KMS-11 (cell line): ENCODE results near the gene HAPLN3.

Experiments used
- H2AFZ ChIP-seq: fragments of 200-600 bp; sonication (generic); 2 replicates; pipeline ENCODE4 v1.6.1; 2016; ENCODE audit warnings: antibody characterized with exemption, mixed run types, low read depth
- H3K27ac ChIP-seq: fragments of 200-600 bp; sonication (generic); 2 replicates; pipeline ENCODE4 v1.6.1; 2016; ENCODE audit warnings: mild to moderate bottlenecking, mixed run types
- H3K27me3 ChIP-seq: fragments of 200-600 bp; sonication (generic); 2 replicates; pipeline ENCODE4 v1.6.1; 2017; ENCODE audit warnings: mild to moderate bottlenecking, low read depth, mixed run types, moderate library complexity; ENCODE audit not compliant: insufficient read depth
- H3K36me3 ChIP-seq: fragments of 200-600 bp; sonication (generic); 2 replicates; pipeline ENCODE4 v1.6.1; 2017; ENCODE audit warnings: mild to moderate bottlenecking, mixed run types; ENCODE audit not compliant: insufficient read depth
- H3K4me1 ChIP-seq: fragments of 200-600 bp; sonication (generic); 2 replicates; pipeline ENCODE4 v1.6.1; 2016; ENCODE audit warnings: mild to moderate bottlenecking, low read depth, mixed run types; ENCODE audit not compliant: poor library complexity, severe bottlenecking
- H3K4me2 ChIP-seq: fragments of 200-600 bp; sonication (generic); 2 replicates; pipeline ENCODE4 v1.7.0; 2016; ENCODE audit warnings: mild to moderate bottlenecking, mixed run types
- H3K4me3 ChIP-seq: fragments of 200-600 bp; sonication (generic); IDR thresholded peaks from 2 replicates; pipeline ENCODE4 v1.6.1; 2017; ENCODE audit warnings: low read depth, low read length, mixed read lengths; ENCODE audit not compliant: insufficient read depth
- H3K79me2 ChIP-seq: fragments of 200-600 bp; sonication (generic); 2 replicates; pipeline ENCODE4 v1.6.1; 2016; ENCODE audit warnings: low read depth, mixed run types; ENCODE audit not compliant: insufficient read depth
- H3K9ac ChIP-seq: fragments of 200-600 bp; sonication (generic); 2 replicates; pipeline ENCODE4 v1.6.1; 2016; ENCODE audit warnings: mild to moderate bottlenecking, mixed run types
- H4K20me1 ChIP-seq: fragments of 200-600 bp; sonication (generic); 2 replicates; pipeline ENCODE4 v1.6.1; 2016; ENCODE audit warnings: mild to moderate bottlenecking, mixed run types; ENCODE audit not compliant: insufficient read depth
- TF ChIP-seq, protein P1 (sequence below): fragments of 200-600 bp; sonication (generic); conservative IDR thresholded peaks from 2 replicates; pipeline ENCODE4 v1.6.1; 2017; ENCODE audit warnings: low read depth, mild to moderate bottlenecking, antibody characterized with exemption, low read length, moderate library complexity, mixed read lengths

HAPLN3 gene

DNA sequence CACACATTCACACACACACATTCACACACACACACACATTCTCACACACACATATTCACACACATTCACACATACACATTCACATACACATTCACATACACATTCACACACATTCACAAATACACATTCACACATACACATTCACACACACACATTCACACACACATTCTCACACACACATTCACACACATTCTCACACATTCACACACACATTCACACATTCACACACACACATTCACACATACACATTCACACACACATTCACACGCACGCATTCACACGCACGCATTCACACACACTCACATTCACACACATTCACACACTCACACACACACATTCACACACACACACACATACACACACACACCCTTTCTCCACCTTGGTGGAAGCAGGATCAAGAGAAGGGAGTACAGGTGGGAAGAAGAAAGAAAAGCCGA is 5.7 kb upstream of the HAPLN3 start:
- Histone ChIP-seq H3K4me3 (no peak overlapping the region), H3K9ac (no peak overlapping the region), H3K36me3 (no peaks in the 10 kb centered on the region), H3K27ac (no peak overlapping the region), H3K27me3 (no peaks in the 10 kb centered on the region), H3K4me1 (peaks cover 17% of the 10 kb centered on the region), H2AFZ (no peak overlapping the region), H4K20me1 (no peaks in the 10 kb centered on the region), H3K79me2 (no peaks in the 10 kb centered on the region), H3K4me2 (no peak overlapping the region)
- TF ChIP-seq, protein P1, sequence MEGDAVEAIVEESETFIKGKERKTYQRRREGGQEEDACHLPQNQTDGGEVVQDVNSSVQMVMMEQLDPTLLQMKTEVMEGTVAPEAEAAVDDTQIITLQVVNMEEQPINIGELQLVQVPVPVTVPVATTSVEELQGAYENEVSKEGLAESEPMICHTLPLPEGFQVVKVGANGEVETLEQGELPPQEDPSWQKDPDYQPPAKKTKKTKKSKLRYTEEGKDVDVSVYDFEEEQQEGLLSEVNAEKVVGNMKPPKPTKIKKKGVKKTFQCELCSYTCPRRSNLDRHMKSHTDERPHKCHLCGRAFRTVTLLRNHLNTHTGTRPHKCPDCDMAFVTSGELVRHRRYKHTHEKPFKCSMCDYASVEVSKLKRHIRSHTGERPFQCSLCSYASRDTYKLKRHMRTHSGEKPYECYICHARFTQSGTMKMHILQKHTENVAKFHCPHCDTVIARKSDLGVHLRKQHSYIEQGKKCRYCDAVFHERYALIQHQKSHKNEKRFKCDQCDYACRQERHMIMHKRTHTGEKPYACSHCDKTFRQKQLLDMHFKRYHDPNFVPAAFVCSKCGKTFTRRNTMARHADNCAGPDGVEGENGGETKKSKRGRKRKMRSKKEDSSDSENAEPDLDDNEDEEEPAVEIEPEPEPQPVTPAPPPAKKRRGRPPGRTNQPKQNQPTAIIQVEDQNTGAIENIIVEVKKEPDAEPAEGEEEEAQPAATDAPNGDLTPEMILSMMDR: no peak

DNA sequence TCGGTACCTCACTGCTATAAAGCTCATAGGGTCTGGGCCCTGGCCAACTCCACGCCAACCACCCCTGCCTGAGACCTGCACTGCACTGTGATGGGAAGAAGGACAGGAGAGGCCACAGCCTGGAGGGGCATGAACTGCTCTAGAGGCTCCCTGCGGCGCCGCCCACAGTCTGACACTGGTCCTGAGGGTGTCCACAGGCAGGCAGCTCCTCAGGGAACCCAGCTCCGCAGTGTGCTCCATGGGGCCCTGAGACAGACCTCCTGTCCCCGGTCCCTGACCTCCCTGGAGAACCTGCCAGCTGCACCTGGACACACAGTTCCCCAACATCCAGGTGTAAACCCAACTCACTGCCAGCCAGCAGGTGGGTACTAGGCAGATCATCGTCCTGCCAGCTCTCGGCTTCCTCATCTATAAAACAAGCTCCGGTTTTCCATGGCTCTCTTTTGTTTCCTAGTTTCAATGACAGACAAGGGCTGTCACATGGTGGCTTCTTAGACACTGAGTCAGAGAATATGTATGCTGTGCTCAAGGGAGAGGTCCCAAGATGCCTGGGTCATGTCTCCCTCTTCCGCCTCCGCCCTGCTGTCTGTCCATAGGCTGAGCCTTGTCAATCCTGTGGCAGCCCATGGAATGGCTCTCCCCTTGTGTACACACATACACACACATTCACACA is 5.1 kb upstream of the HAPLN3 start:
- H3K36me3 ChIP-seq: no peaks in the 10 kb centered on the region
- H3K4me2 ChIP-seq: no peak overlapping the region

DNA sequence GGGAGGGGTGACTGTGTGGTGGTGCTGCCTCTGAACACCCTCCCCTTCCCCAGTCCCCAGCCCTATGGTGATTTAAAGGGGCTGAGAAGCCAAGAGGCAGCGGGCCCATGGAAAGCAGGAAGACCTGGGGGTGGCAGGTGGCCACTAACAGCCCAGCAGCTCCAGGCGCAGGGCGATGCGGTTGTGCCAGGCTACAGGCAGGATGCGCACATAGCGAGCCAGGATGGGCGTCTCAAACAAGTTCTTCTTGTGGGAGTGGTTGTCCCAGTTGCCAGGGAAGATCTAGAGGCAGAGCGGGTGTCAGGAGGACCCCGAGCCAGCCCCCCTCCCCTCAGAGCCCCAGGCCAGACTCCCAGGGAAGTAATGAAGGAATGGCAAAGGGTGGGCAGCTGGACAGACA is 3.9 kb upstream of the HAPLN3 start:
- no peaks in the 10 kb centered on the region for H3K79me2 ChIP-seq
- no peak overlapping the region for H2AFZ ChIP-seq
- TF ChIP-seq, protein P1: no peak
- no peak overlapping the region for H3K9ac ChIP-seq
- H3K27ac ChIP-seq: no peak overlapping the region
- H3K4me1 ChIP-seq: peaks cover 9% of the 10 kb centered on the region
- no peak overlapping the region for H3K4me2 ChIP-seq
- no peaks in the 10 kb centered on the region for H3K36me3 ChIP-seq
- no peaks in the 10 kb centered on the region for H3K27me3 ChIP-seq
- H3K4me3 ChIP-seq: no peak overlapping the region
- H4K20me1 ChIP-seq: no peaks in the 10 kb centered on the region

More for the DNA sequence above, 5.1 kb upstream of the HAPLN3 start:
- Histone ChIP-seq H3K27me3 (no peaks in the 10 kb centered on the region), H3K4me1 (peaks cover 17% of the 10 kb centered on the region), H4K20me1 (no peaks in the 10 kb centered on the region), H3K27ac (no peak overlapping the region), H3K4me3 (no peak overlapping the region), H3K79me2 (no peaks in the 10 kb centered on the region), H3K9ac (no peak overlapping the region), H2AFZ (no peak overlapping the region)
- TF ChIP-seq, protein P1: no peak

DNA sequence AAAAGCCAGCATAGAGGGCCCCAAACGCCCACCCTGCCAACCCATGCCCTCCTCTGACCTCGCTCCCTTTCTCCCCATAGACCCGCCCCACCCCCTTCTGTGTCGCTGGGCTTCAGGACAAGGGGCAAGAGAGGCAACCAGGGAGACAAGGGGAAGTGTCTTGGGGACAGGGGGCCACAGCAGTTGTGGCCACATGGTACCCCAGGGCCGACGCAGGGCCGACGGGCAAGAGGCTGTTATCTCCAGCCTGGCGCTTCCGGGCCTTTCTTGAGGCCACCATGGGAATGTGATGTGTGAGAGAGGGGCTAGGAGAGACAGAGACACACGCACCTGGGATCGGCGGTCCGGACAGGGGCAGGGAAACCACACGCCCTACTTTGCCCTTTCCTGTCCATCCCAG is 3.4 kb upstream of the HAPLN3 start:
- TF ChIP-seq, protein P1: no peak
- no peak overlapping the region for H3K27ac ChIP-seq

More for the DNA sequence above, 3.4 kb upstream of the HAPLN3 start:
- no peak overlapping the region for H3K4me3 ChIP-seq
- no peaks in the 10 kb centered on the region for H3K79me2 ChIP-seq
- H3K36me3 ChIP-seq: no peaks in the 10 kb centered on the region
- H3K9ac ChIP-seq: no peak overlapping the region
- H3K4me2 ChIP-seq: no peak overlapping the region
- H3K4me1 ChIP-seq: peaks cover 9% of the 10 kb centered on the region
- no peaks in the 10 kb centered on the region for H4K20me1 ChIP-seq
- no peaks in the 10 kb centered on the region for H3K27me3 ChIP-seq
- H2AFZ ChIP-seq: no peak overlapping the region
